GM21381 (cell line): ENCODE results near the gene PIR.

ENCODE experiments used
- ATAC-seq: cut with Tn5 transposase; IDR thresholded peaks from one replicate; pipeline ENCODE4 v1.9.1; 2021; ENCODE audit warnings: mild to moderate bottlenecking, moderate library complexity; ENCODE audit not compliant: unreplicated experiment

The PIR gene

GRCh38 chrX:15493118-15493962 lies at the start of gene PIR:
Gene PIR (minus strand): TSS chrX:15493333. CDS start chrX:15491257, 2,076 bp downstream.
- peak; percentile 99 for ATAC-seq

- no peak for ATAC-seq
Observed at GRCh38 chrX:15530318-15530717, 37.2 kb upstream of the PIR start.

- ATAC-seq, result no peak
Observed at GRCh38 chrX:15529165-15529564, 36.0 kb upstream of the PIR start.

- no peak for ATAC-seq
Observed at GRCh38 chrX:15525664-15526416, 32.7 kb upstream of the PIR start.

GRCh38 chrX:15524417-15524816 lies 31.3 kb upstream of the PIR start:
- ATAC-seq, result no peak

- no peak for ATAC-seq
Observed at GRCh38 chrX:15523088-15523487, 30.0 kb upstream of the PIR start.

GRCh38 chrX:15522464-15522863 lies 29.3 kb upstream of the PIR start:
- ATAC-seq, result no peak

GRCh38 chrX:15515931-15516330 lies 22.8 kb upstream of the PIR start:
- no peak for ATAC-seq

GRCh38 chrX:15514279-15514678 lies 21.1 kb upstream of the PIR start:
- ATAC-seq, result no peak

- no peak for ATAC-seq
Observed at GRCh38 chrX:15512401-15512965, 19.4 kb upstream of the PIR start.

- no peak for ATAC-seq
Observed at GRCh38 chrX:15511563-15511962, 18.4 kb upstream of the PIR start.

GRCh38 chrX:15509845-15510244 lies 16.7 kb upstream of the PIR start:
- ATAC-seq, result no peak

- ATAC-seq, result no peak
Observed at GRCh38 chrX:15507005-15507404, 13.9 kb upstream of the PIR start.

GRCh38 chrX:15505101-15505500 lies 12.0 kb upstream of the PIR start:
- ATAC-seq, result no peak

- ATAC-seq, result no peak
Observed at GRCh38 chrX:15504661-15505060, 11.5 kb upstream of the PIR start.

GRCh38 chrX:15501506-15501905 lies 8.4 kb upstream of the PIR start:
- ATAC-seq, result no peak

GRCh38 chrX:15500497-15500966 lies 7.4 kb upstream of the PIR start, which contains the start of gene BMX:
Gene BMX (plus strand): TSS chrX:15500807. CDS start chrX:15508354, 7,547 bp downstream.
- no peak for ATAC-seq

GRCh38 chrX:15499976-15500375 lies 6.8 kb upstream of the PIR start:
- no peak for ATAC-seq

- ATAC-seq, result no peak
Observed at GRCh38 chrX:15498741-15499140, 5.6 kb upstream of the PIR start.

- no peak for ATAC-seq
Observed at GRCh38 chrX:15497865-15498264, 4.7 kb upstream of the PIR start.

- no peak for ATAC-seq
Observed at GRCh38 chrX:15496824-15497223, 3.7 kb upstream of the PIR start.

GRCh38 chrX:15495801-15496200 lies 2.7 kb upstream of the PIR start:
- no peak for ATAC-seq
